Measurements from ENCODE around the gene IVL.
A peak's percentile ranks its signal among the peaks of the same experiment; 100 is the strongest.

The IVL gene

GRCh38 chr1:152907686-152908601 lies at the start of gene IVL:
Gene IVL, plus strand, starts transcription at chr1:152908546. Its CDS starts 1,252 bp downstream, at chr1:152909798.
- no peak for DNase-seq (ENCODE audit: extremely low read depth in 1 of 2, low read depth in 1 of 2)

DNA sequence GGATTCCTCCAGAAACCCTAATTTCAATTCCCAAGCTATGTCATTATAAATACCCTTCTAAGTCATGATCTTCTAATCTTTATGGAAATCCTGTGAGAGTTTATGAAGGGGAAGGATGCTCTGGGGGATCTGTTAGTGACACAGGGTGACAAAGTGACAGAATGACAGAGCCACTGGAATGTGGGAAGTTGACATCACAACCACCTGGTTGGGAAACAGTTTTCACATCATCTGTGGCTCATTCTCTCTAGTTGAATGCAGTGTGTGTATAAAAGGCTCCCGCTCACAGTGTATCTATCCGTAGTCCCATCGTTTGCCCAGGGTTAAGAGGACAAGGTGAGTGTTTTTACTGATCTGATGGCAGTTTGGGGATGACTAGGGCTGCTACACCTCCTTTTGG lies 48.6 kb upstream of the IVL start, which contains the start of gene LCE7A:
Gene LCE7A (plus strand): TSS at position 301 of the 400 bp plus-strand sequence. CDS start 702 bp downstream, outside the sequence.
- no peak for DNase-seq (ENCODE audit: extremely low read depth in 1 of 2, low read depth in 1 of 2)

- DNase-seq (ENCODE audit: extremely low read depth in 1 of 2, low read depth in 1 of 2): no peak
Measured at GRCh38 chr1:152860129-152860528, 48.2 kb upstream of the IVL start.

DNA sequence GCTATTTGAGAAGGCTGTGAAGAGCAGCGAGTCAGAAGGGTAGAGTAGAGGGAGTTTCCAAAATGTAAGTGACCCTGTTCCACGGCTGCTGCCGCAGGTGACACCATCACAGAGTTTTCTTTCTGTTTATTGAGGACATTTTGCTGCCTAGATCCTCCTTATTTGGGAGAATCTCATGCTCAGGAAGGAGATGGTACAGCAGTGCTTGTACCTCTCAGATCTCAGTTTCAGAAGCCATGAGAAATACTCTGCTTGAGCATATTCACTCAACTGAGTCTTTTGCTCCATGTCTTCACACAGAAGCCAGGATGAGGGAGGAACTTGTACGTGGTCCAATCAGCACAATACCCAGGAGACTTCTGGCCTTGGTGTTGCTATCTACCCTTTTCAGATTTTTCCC lies 47.0 kb upstream of the IVL start:
- no peak for DNase-seq (ENCODE audit: extremely low read depth in 1 of 2, low read depth in 1 of 2)

GRCh38 chr1:152864443-152864842 lies 43.9 kb upstream of the IVL start:
- no peak for DNase-seq (ENCODE audit: extremely low read depth in 1 of 2, low read depth in 1 of 2)

- no peak for DNase-seq (ENCODE audit: extremely low read depth in 1 of 2, low read depth in 1 of 2)
Measured at GRCh38 chr1:152866321-152866720, 42.0 kb upstream of the IVL start.

GRCh38 chr1:152869808-152870419 lies 38.4 kb upstream of the IVL start:
- peak in 1 of 2 donors; percentile 27 for DNase-seq (ENCODE audit: extremely low read depth in 1 of 2, low read depth in 1 of 2)

DNA sequence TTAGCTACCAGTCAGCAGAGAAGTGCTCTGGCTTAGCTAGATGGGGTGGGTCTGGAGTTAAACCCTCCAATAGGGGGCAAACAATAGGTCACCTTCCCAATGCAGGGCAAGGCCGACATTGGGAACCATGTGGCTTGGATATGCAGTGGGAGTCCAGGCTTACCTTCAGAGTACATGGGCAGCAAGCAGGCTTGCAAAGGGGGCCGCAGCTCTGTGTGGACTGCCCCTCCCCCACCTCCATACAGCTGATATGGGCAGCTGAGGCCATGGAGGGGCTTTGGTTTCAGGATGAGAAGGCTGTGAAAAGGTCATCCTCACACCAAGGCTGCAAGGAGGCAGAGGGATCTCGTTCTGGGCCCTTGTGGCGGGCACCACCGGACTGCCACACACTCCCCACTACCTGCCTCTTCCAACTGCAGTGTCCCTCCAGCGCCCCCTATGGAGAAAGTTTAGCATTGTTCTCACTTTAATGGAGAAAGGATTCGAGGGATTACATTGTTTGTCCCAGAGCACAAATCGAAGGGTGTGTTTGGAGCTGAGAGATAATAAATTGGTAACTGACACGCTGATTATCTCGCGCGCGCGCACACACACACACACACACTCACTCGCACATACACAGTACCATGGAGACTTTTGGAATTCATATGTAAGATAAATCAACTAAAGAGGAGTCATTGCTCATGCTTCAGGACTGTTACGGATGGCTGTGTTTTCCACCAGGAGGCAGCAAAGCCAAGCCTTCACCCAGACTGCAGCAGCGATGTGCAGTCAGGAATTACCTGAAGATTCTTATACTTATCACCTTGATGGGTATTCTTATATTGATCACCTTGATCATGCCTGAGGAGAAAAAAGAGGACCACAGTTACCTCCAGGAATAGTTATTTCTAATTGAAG lies 37.3 kb upstream of the IVL start:
- DNase-seq (ENCODE audit: extremely low read depth in 1 of 2, low read depth in 1 of 2): no peak

- DNase-seq (ENCODE audit: extremely low read depth in 1 of 2, low read depth in 1 of 2): no peak
Measured at GRCh38 chr1:152871731-152872126, 36.6 kb upstream of the IVL start.

- no peak for DNase-seq (ENCODE audit: extremely low read depth in 1 of 2, low read depth in 1 of 2)
Measured at GRCh38 chr1:152873495-152873894, 34.9 kb upstream of the IVL start.

- no peak for DNase-seq (ENCODE audit: extremely low read depth in 1 of 2, low read depth in 1 of 2)
Measured at GRCh38 chr1:152876827-152877226, 31.5 kb upstream of the IVL start.

GRCh38 chr1:152878042-152878441 lies 30.3 kb upstream of the IVL start, which contains the start of gene SMCP:
Gene SMCP, plus strand, starts transcription at chr1:152878322. Its CDS starts 6,101 bp downstream, at chr1:152884423.
- no peak for DNase-seq (ENCODE audit: extremely low read depth in 1 of 2, low read depth in 1 of 2)

- no peak for DNase-seq (ENCODE audit: extremely low read depth in 1 of 2, low read depth in 1 of 2)
Measured at GRCh38 chr1:152879559-152880198, 28.7 kb upstream of the IVL start.

- no peak for DNase-seq (ENCODE audit: extremely low read depth in 1 of 2, low read depth in 1 of 2)
Measured at GRCh38 chr1:152880316-152880715, 28.0 kb upstream of the IVL start.

- DNase-seq (ENCODE audit: extremely low read depth in 1 of 2, low read depth in 1 of 2): no peak
Measured at GRCh38 chr1:152880907-152881306, 27.4 kb upstream of the IVL start.

DNA sequence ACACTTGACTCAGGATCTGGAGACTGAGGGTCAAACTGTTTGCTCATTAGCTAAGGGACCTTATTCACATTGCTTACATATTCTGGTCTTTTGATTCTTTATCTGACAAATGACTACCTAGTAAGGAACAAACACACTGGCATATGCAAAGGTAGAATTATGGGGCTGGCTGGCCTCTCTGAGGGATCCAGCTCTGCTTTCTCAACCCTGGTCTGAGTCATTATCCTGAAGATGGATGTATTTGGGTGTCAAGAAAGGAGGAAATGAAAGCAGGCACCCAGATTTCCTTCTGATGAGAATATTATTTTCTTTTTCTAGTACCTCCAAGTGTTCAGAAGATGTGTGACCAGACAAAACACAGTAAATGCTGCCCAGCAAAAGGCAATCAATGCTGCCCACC lies 24.3 kb upstream of the IVL start:
- DNase-seq (ENCODE audit: extremely low read depth in 1 of 2, low read depth in 1 of 2): no peak

DNA sequence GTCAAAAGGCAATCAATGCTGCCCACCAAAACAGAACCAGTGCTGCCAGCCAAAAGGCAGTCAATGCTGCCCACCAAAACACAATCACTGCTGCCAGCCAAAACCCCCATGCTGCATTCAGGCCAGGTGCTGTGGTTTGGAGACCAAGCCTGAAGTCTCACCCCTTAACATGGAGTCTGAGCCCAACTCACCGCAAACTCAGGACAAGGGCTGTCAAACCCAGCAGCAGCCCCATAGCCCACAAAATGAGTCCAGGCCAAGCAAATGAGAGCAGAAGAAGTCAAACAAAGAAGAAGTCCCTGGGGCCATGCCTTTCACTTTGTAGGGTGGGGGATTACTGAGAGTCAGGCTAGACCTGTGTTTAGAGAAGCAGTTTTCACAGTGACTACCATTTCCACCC lies 23.8 kb upstream of the IVL start:
- no peak for DNase-seq (ENCODE audit: extremely low read depth in 1 of 2, low read depth in 1 of 2)

GRCh38 chr1:152884966-152885624 lies 23.3 kb upstream of the IVL start:
- no peak for DNase-seq (ENCODE audit: extremely low read depth in 1 of 2, low read depth in 1 of 2)

- DNase-seq (ENCODE audit: extremely low read depth in 1 of 2, low read depth in 1 of 2): no peak
Measured at GRCh38 chr1:152886085-152886484, 22.3 kb upstream of the IVL start.

All from activated CD8-positive, alpha-beta memory T cell treated with anti-CD3 and anti-CD28 coated beads for 1 hour (primary cell).